HEK293T (cell line): ENCODE results near the gene INPP4B.

Experiments
- CTCF ChIA-PET: fragments of 350-600 bp; formaldehyde crosslinking; extraction: SDS; loops from one replicate; lab custom pipeline; 2021; ENCODE audit warnings: antibody characterized with exemption, inconsistent platforms; lab: Yijun Ruan, JAX
- POLR2A ChIA-PET: fragments of 350-600 bp; formaldehyde crosslinking; extraction: SDS; loops from one replicate; lab custom pipeline; 2020; ENCODE audit warnings: antibody characterized with exemption, inconsistent platforms; lab: Yijun Ruan, JAX
- DNase-seq: peaks from one replicate; pipeline ENCODE4 v3.0.0; 2012; ENCODE audit warnings: mixed read lengths; ENCODE audit errors: extremely low spot score
- ARNT ChIP-seq: fragments of 450-650 bp; IDR thresholded peaks from 2 replicates; pipeline ENCODE4 v1.6.1; 2017; ENCODE audit warnings: mild to moderate bottlenecking
- BHLHE40 ChIP-seq: fragments of 450-650 bp; IDR thresholded peaks from 2 replicates; pipeline ENCODE4 v1.6.1; 2016; ENCODE audit warnings: mild to moderate bottlenecking, moderate library complexity, borderline replicate concordance
- CTBP1 ChIP-seq: fragments of 450-650 bp; IDR thresholded peaks from 2 replicates; pipeline ENCODE4 v1.6.1; 2016; ENCODE audit warnings: borderline replicate concordance
- ELF4 ChIP-seq: fragments of 450-650 bp; IDR thresholded peaks from 2 replicates; pipeline ENCODE4 v1.6.1; 2017; ENCODE audit warnings: antibody characterized with exemption
- FOXA1 ChIP-seq: fragments of 450-650 bp; IDR thresholded peaks from 2 replicates; pipeline ENCODE4 v1.6.1; 2016; ENCODE audit warnings: mild to moderate bottlenecking
- FOXK2 ChIP-seq: fragments of 450-650 bp; IDR thresholded peaks from 2 replicates; pipeline ENCODE4 v1.6.1; 2016; ENCODE audit warnings: mild to moderate bottlenecking
- FOXM1 ChIP-seq: fragments of 450-650 bp; IDR thresholded peaks from 2 replicates; pipeline ENCODE4 v1.6.1; 2017; ENCODE audit warnings: mild to moderate bottlenecking, borderline replicate concordance
- HDGF ChIP-seq: fragments of 450-650 bp; IDR thresholded peaks from 2 replicates; pipeline ENCODE4 v1.6.1; 2017; ENCODE audit warnings: antibody characterized with exemption, borderline replicate concordance
- L3MBTL2 ChIP-seq: fragments of 450-650 bp; conservative IDR thresholded peaks from 2 replicates; pipeline ENCODE4 v1.6.1; 2016; ENCODE audit warnings: mild to moderate bottlenecking
- LEF1 ChIP-seq: fragments of 450-650 bp; IDR thresholded peaks from 2 replicates; pipeline ENCODE4 v1.6.1; 2017; ENCODE audit warnings: mild to moderate bottlenecking, borderline replicate concordance
- NFRKB ChIP-seq: fragments of 450-650 bp; IDR thresholded peaks from 2 replicates; pipeline ENCODE4 v1.6.1; 2016; ENCODE audit warnings: mild to moderate bottlenecking, moderate library complexity
- SP1 ChIP-seq: fragments of 450-650 bp; IDR thresholded peaks from 2 replicates; pipeline ENCODE4 v1.6.1; 2017
- SUZ12 ChIP-seq: fragments of 450-650 bp; IDR thresholded peaks from 2 replicates; pipeline ENCODE4 v1.6.1; 2016; ENCODE audit warnings: mild to moderate bottlenecking
- TARDBP ChIP-seq: fragments of 450-650 bp; IDR thresholded peaks from 2 replicates; pipeline ENCODE4 v1.6.1; 2016
- ZNF384 ChIP-seq: fragments of 450-650 bp; IDR thresholded peaks from 2 replicates; pipeline ENCODE4 v1.6.1; 2016
- TF ChIP-seq, protein P1 (sequence below): fragments of 450-650 bp; IDR thresholded peaks from 2 replicates; pipeline ENCODE4 v1.6.1; 2016

The INPP4B gene

DNA sequence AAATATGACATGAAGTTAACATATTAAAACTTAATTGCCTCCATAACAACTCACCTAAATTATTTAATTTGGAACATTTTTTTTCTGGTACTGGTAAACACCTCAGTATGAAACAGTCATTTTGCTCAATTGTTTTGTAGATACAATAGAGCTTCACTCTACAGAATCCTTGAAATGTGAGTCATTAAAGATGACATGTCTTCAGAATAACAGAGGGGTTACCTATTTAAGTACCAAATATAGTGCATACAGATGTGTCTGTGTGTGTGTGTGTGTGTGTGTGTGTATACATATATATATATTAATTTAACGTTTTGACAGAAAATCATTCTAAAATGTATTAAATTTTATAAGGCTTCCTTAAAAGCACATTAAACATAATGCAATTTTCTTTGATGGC lies 297.6 kb downstream of the INPP4B start:
- ChIA-PET CTCF (interaction anchor here (0.6 kb wide), 1 partner anchor 197 kb away, joined by 3 read pairs; no protein-coding TSS in a partner anchor), POLR2A (no interaction called here)
- TF ChIP-seq CTBP1 (no peak), ELF4 (no peak), ZNF384 (no peak), TARDBP (no peak), NFRKB (no peak), LEF1 (no peak), FOXA1 (no peak), FOXM1 (no peak), BHLHE40 (no peak), HDGF (no peak), L3MBTL2 (no peak), SUZ12 (no peak), FOXK2 (no peak), SP1 (no peak), ARNT (no peak)
- TF ChIP-seq, protein P1, sequence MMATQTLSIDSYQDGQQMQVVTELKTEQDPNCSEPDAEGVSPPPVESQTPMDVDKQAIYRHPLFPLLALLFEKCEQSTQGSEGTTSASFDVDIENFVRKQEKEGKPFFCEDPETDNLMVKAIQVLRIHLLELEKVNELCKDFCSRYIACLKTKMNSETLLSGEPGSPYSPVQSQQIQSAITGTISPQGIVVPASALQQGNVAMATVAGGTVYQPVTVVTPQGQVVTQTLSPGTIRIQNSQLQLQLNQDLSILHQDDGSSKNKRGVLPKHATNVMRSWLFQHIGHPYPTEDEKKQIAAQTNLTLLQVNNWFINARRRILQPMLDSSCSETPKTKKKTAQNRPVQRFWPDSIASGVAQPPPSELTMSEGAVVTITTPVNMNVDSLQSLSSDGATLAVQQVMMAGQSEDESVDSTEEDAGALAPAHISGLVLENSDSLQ = no peak
- no peak for DNase-seq

DNA sequence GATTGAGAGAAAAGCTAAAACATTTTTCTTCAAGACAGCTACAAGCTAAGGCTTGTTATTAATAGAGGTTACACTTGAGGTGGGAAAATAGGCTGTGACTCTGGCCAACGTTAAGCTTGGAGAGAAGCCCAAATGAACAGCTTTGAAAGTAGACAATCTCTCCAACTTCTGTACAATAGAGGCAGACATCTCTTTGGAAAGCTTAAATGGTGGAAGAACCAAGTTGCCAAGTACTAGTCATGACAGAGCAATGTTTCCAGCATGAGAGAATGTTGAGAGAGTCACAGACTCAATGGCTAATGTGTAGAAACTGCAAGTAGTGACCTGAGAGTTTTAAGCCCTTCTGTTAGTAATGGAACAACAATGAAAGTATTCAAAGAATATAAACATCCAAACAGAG lies 298.1 kb downstream of the INPP4B start:
- ChIA-PET POLR2A (no interaction called here), CTCF (interaction anchor here (0.6 kb wide), 2 partner anchors 70 to 197 kb away, joined by 3 to 4 read pairs; no protein-coding TSS in a partner anchor)
- DNase-seq = no peak
- TF ChIP-seq BHLHE40 = no peak
- TF ChIP-seq LEF1 = no peak
- TF ChIP-seq CTBP1 = no peak

DNA sequence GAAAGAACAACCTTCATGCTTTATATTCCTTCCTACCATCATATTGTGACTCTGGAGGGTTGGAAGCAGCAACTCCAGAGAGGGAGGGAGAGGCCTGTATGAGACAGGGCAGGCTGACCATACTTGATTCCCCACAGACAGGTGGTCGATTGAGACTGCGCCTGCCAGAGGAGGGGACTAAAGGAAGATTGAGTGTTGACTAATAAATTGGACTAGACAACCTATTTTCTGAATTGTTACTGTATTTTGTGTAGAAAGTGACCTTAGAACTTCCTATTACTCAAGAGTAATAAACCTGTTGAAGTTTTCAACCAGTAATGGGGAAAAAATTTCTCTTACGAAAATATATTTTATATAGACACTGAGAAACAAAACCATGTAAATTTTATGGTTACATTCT lies 301.5 kb downstream of the INPP4B start:
- no peak for DNase-seq
- ChIA-PET POLR2A (no interaction called here), CTCF (no interaction called here)
- TF ChIP-seq NFRKB (no peak), FOXA1 (no peak), SP1 (no peak), FOXM1 (no peak), ARNT (no peak), LEF1 (no peak), CTBP1 (no peak), TARDBP (no peak), L3MBTL2 (no peak), HDGF (no peak), SUZ12 (no peak), BHLHE40 (no peak)

DNA sequence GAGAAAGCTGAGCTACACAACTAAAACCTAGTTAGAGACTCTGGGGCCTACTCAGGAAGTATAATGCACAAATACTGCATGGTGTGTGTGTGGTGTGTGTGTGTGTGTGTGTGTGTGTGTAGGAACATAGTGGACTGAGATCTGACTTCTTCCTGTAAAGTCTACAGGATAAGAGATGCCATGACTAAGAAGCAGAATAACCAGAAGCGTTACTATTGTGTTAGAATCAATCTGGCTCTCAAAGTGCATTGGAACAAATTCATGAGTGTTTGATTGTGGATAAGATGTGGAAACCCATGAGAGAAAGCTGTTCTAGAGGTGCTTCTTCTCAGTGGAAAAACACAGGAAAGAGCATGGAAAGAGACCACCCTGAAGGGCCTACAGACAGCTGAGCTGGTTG lies 302.1 kb downstream of the INPP4B start:
- CTCF ChIA-PET = no interaction called here
- POLR2A ChIA-PET = no interaction called here
- TF ChIP-seq ZNF384 (no peak), SP1 (no peak)
- no peak for DNase-seq

DNA sequence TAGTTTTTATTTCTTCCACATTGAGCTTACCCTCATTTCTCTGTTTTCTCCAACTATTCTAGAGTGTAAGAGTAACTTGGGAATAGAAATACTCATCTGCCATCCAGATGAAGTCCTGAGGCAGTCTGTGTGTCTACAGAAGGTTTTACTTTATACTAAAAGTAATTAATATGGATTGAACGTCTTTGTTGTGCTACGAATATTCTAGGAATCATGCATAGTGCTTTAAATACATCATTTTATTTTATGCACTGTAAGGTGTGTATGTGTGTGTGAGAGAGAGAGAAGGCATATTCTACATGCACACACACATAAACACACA lies 305.7 kb downstream of the INPP4B start:
- ChIA-PET POLR2A (no interaction called here), CTCF (no interaction called here)
- no peak for TF ChIP-seq HDGF
- TF ChIP-seq, protein P1 = no peak
- no peak for TF ChIP-seq FOXA1
- no peak for TF ChIP-seq BHLHE40
- TF ChIP-seq L3MBTL2 = no peak
- TF ChIP-seq CTBP1 = no peak
- no peak for TF ChIP-seq ZNF384
- no peak for TF ChIP-seq SP1
- TF ChIP-seq LEF1 = no peak
- TF ChIP-seq ARNT = no peak
- no peak for TF ChIP-seq SUZ12
- TF ChIP-seq NFRKB = no peak
- no peak for TF ChIP-seq ELF4
- TF ChIP-seq FOXK2 = no peak
- TF ChIP-seq TARDBP = no peak
- DNase-seq = no peak

DNA sequence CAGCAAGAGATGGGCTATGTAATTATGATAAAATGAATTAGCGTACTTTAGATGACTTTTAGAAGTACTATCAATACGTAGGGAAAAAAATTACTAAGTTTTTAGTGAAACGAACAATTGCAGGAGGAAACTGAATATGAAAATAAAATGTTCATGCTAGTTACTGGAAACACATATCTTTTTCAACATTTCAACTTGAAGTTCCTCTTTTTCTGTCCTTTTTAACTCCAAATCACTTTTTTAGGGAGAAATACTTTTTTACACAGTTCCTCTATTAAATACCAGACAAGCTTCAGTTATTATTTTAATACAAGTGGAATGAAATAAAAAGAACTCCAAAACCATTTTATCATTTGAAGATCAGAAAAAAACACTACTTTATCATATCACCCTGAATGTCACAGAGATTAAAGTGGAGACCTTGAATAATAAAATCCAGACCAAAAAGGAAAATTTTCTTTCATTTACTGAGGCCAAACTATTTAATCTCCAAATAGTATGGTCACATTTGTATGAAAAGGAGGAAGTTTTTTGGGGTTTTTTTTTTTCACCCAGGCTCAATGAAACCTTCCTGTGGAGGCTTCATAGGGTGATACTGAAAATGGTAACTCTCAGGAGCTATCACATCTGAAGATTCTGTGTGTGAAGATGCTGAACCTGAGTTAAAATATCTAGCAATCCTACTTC lies 306.2 kb downstream of the INPP4B start:
- TF ChIP-seq, protein P1 = no peak
- TF ChIP-seq NFRKB (no peak), TARDBP (no peak), FOXK2 (no peak), ZNF384 (no peak), HDGF (no peak), FOXA1 (no peak), ARNT (no peak), CTBP1 (no peak), ELF4 (no peak), L3MBTL2 (no peak), FOXM1 (no peak), BHLHE40 (no peak), SP1 (no peak), SUZ12 (no peak), LEF1 (no peak)
- CTCF ChIA-PET = interaction anchor here (0.6 kb wide), 1 partner anchor 257 kb away, joined by 4 read pairs; no protein-coding TSS in a partner anchor
- no peak for DNase-seq
- POLR2A ChIA-PET = no interaction called here
